ENCODE measurements around the gene KIF18B. TPM values are rescaled to one million over a fixed set of nuclear protein-coding genes. Genes with fewer than 3 reads are reported as not detected.
A peak's percentile ranks its signal among the peaks of the same experiment; 100 is the strongest.

The KIF18B gene
- polyA plus RNA-seq, 3 donors, result not detected

GRCh38 chr17:44930667-44931066 lies 16.9 kb downstream of the KIF18B start:
- Mint-ChIP-seq H3K4me3 (no peak overlapping the region), H3K4me1 (no peaks in the 10 kb centered on the region), H3K36me3 (peaks cover 78 to 98% of the 10 kb centered on the region in 2 donors), H3K27me3 (ENCODE audit: low read depth in 3 of 3) (no peaks in the 10 kb centered on the region), H3K9me3 (peaks cover 0 to 1% (median 0%) of the 10 kb centered on the region in 7 donors), H3K27ac (peak overlapping the region in 1 of 7 donors; percentile 60)
- Histone ChIP-seq H3K4me2 (replicated peaks; ENCODE audit: extremely low read depth, low read length, poor library complexity, severe bottlenecking) (no peak overlapping the region), H3K79me2 (ENCODE audit: insufficient read depth, low read length) (peaks cover 9% of the 10 kb centered on the region), H3K9me3 (replicated peaks in 1 of 2; ENCODE audit: control insufficient read depth in 1 of 2, insufficient read depth in 1 of 2, low read length in 2 of 2) (no peaks in the 10 kb centered on the region), H3K9ac (ENCODE audit: insufficient read depth, low read length, poor library complexity, severe bottlenecking) (no peak overlapping the region), H3K27me3 (ENCODE audit: control insufficient read depth in 2 of 2, insufficient read depth in 2 of 2, low read length in 2 of 2) (no peaks in the 10 kb centered on the region), H2AFZ (ENCODE audit: insufficient read depth, low read depth, low read length, poor library complexity, severe bottlenecking) (no peak overlapping the region), H3K27ac (ENCODE audit: low read depth in 1 of 2, low read length in 2 of 2) (no peak overlapping the region), H3K36me3 (replicated peaks in 1 of 2; ENCODE audit: control insufficient read depth in 1 of 2, insufficient read depth in 2 of 2, low read length in 2 of 2) (peaks cover 95 to 100% of the 10 kb centered on the region in 2 donors), H3K4me3 (replicated peaks in 1 of 3; ENCODE audit: low read depth in 2 of 3, low read length in 3 of 3) (no peak overlapping the region), H3K4me1 (ENCODE audit: control insufficient read depth in 1 of 2, insufficient read depth in 2 of 2, low read length in 2 of 2) (no peaks in the 10 kb centered on the region), H4K20me1 (ENCODE audit: insufficient read depth, low read length) (no peaks in the 10 kb centered on the region)
- no peak for TF ChIP-seq CTCF (IDR thresholded peaks at IDR 0.05)
- WGBS (ENCODE audit: insufficient coverage), result 92% methylated on average over 3 of the region's 6 CpGs
- intact Hi-C loops (cut with micrococcal nuclease), result no loop called here
- no peak for DNase-seq

- Histone ChIP-seq H3K27me3 (ENCODE audit: control insufficient read depth in 2 of 2, insufficient read depth in 2 of 2, low read length in 2 of 2) (no peaks in the 10 kb centered on the region), H4K20me1 (ENCODE audit: insufficient read depth, low read length) (no peaks in the 10 kb centered on the region), H3K36me3 (replicated peaks in 1 of 2; ENCODE audit: control insufficient read depth in 1 of 2, insufficient read depth in 2 of 2, low read length in 2 of 2) (peaks cover 79 to 86% of the 10 kb centered on the region in 2 donors), H3K4me2 (replicated peaks; ENCODE audit: extremely low read depth, low read length, poor library complexity, severe bottlenecking) (no peak overlapping the region), H3K27ac (ENCODE audit: low read depth in 1 of 2, low read length in 2 of 2) (no peak overlapping the region), H3K4me3 (replicated peaks in 1 of 3; ENCODE audit: low read depth in 2 of 3, low read length in 3 of 3) (no peak overlapping the region), H3K4me1 (ENCODE audit: control insufficient read depth in 1 of 2, insufficient read depth in 2 of 2, low read length in 2 of 2) (no peaks in the 10 kb centered on the region), H3K9ac (ENCODE audit: insufficient read depth, low read length, poor library complexity, severe bottlenecking) (no peak overlapping the region), H3K79me2 (ENCODE audit: insufficient read depth, low read length) (no peaks in the 10 kb centered on the region), H3K9me3 (replicated peaks in 1 of 2; ENCODE audit: control insufficient read depth in 1 of 2, insufficient read depth in 1 of 2, low read length in 2 of 2) (no peaks in the 10 kb centered on the region), H2AFZ (ENCODE audit: insufficient read depth, low read depth, low read length, poor library complexity, severe bottlenecking) (no peak overlapping the region)
- H3K27ac Mint-ChIP-seq, result peak overlapping the region in 1 of 7 donors; percentile 38
- H3K9me3 Mint-ChIP-seq, result peaks cover 0 to 1% (median 0%) of the 10 kb centered on the region in 7 donors
- H3K36me3 Mint-ChIP-seq, result peaks cover 71 to 95% of the 10 kb centered on the region in 2 donors
- no peak overlapping the region for H3K4me3 Mint-ChIP-seq
- 94% methylated on average over 4 of the region's 7 CpGs for WGBS (ENCODE audit: insufficient coverage)
- no peaks in the 10 kb centered on the region for H3K27me3 Mint-ChIP-seq (ENCODE audit: low read depth in 3 of 3)
- no peak for TF ChIP-seq CTCF (IDR thresholded peaks at IDR 0.05)
- intact Hi-C loops (cut with micrococcal nuclease), result loop anchor here in 1 of 2 donors (10.0 kb wide), 1 partner anchor 166 kb away; no protein-coding TSS in a partner anchor
- no peaks in the 10 kb centered on the region for H3K4me1 Mint-ChIP-seq
- no peak for DNase-seq
Measured at GRCh38 chr17:44928950-44929720, 18.4 kb downstream of the KIF18B start.
